GM06990 (cell line): Measurements from ENCODE around the gene TRPC6.
"Not testable (repeated sequence)": the region's sequence is repeated elsewhere in the genome, so short reads cannot be mapped to it uniquely, and the experiment has no call there.

Experiments used
- DNase-seq: peaks from one replicate; pipeline ENCODE4 v3.0.0-alpha.2; 2011; ENCODE audit not compliant: insufficient read length; ENCODE audit errors: extremely low read depth
- H3K27me3 ChIP-seq: replicated peaks from 2 replicates; pipeline ENCODE4 v1.6.0; 2011; ENCODE audit warnings: low read length; ENCODE audit not compliant: control insufficient read depth, insufficient read depth
- H3K36me3 ChIP-seq: 2 replicates; pipeline ENCODE4 v1.5.1; 2011; ENCODE audit warnings: low read length; ENCODE audit not compliant: control insufficient read depth, insufficient read depth
- H3K4me3 ChIP-seq: replicated peaks from 2 replicates; pipeline ENCODE4 v1.5.1; 2011; ENCODE audit warnings: low read depth, mild to moderate bottlenecking, control low read depth, low read length
- TF ChIP-seq, protein P1 (sequence below): IDR thresholded peaks from 2 replicates; pipeline ENCODE4 v1.5.1; 2011; ENCODE audit warnings: low read length, control low read depth, mild to moderate bottlenecking, inconsistent platforms; ENCODE audit not compliant: insufficient read depth, poor library complexity, severe bottlenecking

TRPC6 gene

DNA sequence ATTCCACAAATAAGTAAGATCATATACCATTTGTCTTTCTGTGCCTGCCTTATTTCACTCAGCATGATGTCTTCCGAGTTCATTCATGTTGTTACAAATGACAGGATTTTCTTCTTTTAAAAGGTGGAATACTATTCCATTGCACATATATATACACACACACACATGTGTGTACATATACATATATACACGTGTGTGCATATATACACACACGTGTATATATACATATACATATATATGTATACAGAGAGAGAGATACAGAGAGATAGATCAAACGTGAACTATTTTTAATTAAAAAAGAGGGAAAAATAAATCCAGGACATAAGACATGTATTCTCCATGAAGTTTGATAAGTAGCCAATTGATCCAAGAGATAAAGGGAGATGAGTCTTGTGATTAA, 108.1 kb downstream of the TRPC6 start:
- no peaks in the 10 kb centered on the region for H3K27me3 ChIP-seq

DNA sequence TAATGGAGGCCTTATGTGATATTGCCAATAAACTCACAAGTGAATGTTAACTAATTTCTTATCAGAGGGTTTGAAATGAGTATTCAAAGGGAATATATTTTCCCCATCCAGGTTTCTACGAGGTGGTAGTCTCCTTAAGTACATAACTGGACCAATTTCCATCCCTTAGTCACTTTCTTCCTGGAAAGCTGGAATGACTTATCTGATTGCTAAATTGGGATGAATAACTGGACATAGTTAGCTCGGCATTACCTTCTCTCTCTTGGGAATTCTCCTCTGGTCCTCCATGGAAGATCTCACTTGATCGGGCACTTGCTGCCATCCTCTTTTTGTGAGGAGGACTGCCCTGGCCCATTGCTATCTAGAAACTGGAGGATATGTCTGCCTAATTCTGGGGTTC, 109.1 kb downstream of the TRPC6 start:
- Histone ChIP-seq H3K4me3 (no peak overlapping the region), H3K27me3 (no peaks in the 10 kb centered on the region)

More for the DNA sequence above, 108.1 kb downstream of the TRPC6 start:
- no peak for DNase-seq
- Histone ChIP-seq H3K36me3 (no peaks in the 10 kb centered on the region), H3K4me3 (no peak overlapping the region)
- TF ChIP-seq, protein P1, sequence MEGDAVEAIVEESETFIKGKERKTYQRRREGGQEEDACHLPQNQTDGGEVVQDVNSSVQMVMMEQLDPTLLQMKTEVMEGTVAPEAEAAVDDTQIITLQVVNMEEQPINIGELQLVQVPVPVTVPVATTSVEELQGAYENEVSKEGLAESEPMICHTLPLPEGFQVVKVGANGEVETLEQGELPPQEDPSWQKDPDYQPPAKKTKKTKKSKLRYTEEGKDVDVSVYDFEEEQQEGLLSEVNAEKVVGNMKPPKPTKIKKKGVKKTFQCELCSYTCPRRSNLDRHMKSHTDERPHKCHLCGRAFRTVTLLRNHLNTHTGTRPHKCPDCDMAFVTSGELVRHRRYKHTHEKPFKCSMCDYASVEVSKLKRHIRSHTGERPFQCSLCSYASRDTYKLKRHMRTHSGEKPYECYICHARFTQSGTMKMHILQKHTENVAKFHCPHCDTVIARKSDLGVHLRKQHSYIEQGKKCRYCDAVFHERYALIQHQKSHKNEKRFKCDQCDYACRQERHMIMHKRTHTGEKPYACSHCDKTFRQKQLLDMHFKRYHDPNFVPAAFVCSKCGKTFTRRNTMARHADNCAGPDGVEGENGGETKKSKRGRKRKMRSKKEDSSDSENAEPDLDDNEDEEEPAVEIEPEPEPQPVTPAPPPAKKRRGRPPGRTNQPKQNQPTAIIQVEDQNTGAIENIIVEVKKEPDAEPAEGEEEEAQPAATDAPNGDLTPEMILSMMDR, result no peak

DNA sequence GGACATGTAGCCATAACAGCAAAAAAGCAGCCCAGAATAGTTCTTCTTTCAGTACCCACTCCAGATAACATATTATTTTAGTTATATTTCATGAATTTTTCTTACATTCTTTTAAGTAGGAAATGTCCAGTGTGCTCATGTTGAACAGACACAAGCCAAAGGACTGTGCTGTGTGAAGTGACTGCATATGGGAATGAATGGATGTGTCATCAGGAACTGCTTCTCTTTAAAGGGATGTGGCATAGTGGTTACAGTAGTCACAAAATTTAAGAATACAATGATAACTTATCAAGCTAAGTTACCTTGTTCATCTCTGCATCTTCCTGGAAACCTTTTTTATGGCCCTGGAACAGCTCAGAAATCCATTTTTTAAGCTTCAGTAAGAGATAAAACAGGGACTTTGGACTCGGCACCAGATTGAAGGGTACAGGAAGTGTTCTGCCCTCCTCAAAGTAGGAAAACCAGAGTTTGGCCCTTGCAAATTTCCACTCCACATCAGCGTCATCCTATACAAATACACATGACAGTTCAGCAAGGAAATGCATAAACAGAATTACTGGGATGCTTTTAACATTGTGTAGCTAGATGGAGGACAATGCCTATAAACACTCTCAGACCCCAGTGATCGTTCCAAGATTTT, 112.8 kb downstream of the TRPC6 start:
- H3K4me3 ChIP-seq, result no peak overlapping the region
- no peaks in the 10 kb centered on the region for H3K27me3 ChIP-seq
- TF ChIP-seq, protein P1, result no peak
- no peak for DNase-seq
- no peaks in the 10 kb centered on the region for H3K36me3 ChIP-seq

More for the DNA sequence above, 109.1 kb downstream of the TRPC6 start:
- TF ChIP-seq, protein P1, result no peak
- DNase-seq, result no peak
- no peaks in the 10 kb centered on the region for H3K36me3 ChIP-seq

DNA sequence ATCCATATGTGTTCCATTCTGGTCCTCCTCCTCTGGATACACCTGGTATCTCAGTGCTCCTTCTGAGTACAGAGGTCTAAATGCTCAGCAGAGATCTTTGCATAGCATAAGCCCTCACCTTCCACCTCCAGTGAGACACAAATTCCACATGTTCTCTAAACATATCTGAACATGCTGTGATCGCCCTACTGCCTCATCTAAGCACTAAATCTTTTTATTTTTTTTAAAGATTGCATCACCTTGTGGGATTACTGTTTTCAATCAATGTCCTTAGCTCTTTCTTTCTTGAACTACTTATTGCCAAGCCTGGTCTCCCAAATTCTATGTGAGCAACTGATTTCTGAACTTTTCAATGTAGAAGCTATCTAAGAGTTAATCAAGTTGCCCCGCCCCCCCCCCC, 113.4 kb downstream of the TRPC6 start:
- TF ChIP-seq, protein P1, result no peak
- Histone ChIP-seq H3K4me3 (no peak overlapping the region), H3K36me3 (no peaks in the 10 kb centered on the region), H3K27me3 (no peaks in the 10 kb centered on the region)
- no peak for DNase-seq

DNA sequence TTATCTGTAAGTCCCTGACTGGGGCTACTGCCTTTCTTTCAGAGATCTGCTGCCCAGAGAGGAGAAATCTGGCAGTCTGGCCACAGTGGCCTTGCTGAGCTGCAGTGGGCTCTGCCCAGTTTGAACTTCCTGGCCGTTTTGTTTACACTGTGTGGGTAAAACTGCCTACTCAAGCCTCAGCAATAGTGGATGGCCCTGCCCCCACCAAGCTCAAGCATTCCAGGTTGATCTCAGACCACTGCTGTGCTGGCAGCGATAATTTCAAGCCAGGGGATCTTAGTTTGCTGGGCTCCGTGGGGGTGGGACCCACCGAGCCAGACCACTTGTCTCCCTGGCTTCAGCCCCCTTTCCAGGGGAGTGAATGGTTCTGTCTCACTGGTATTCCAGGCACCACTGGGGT, 117.5 kb downstream of the TRPC6 start:
- TF ChIP-seq, protein P1, result no peak
- H3K4me3 ChIP-seq, result no peak overlapping the region
- no peaks in the 10 kb centered on the region for H3K36me3 ChIP-seq
- H3K27me3 ChIP-seq, result no peaks in the 10 kb centered on the region
- no peak for DNase-seq

DNA sequence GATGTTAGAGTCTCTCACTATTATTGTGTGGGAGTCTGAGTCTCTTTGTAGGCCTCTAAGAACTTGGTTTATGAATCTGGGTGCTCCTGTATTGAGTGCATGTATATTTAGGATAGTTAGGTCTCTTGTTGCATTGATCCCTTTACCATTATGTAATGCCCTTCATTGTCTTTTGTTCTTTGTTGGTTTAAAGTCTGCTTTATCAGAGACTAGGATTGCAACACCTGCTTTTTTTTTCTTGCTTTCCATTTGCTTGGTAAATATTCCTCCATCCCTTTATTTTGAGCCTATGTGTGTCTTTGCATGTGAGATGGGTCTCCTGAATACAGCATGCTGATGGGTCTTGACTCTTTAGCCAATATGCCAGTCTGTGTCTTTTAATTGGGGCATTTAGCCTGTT, 119.4 kb downstream of the TRPC6 start:
- not testable (repeated sequence) for H3K36me3 ChIP-seq, DNase-seq, H3K27me3 ChIP-seq, H3K4me3 ChIP-seq
